HFF-Myc (cell line): ENCODE data around the gene AFDN.

ENCODE experiments used
- DNase-seq: peaks from one replicate; pipeline ENCODE4 v3.0.0-alpha.2; 2011; ENCODE audit warnings: low read depth; ENCODE audit errors: extremely low read depth
- H3K4me3 ChIP-seq: replicated peaks from 2 replicates; pipeline ENCODE4 v1.5.1; 2011; ENCODE audit warnings: low read depth, mild to moderate bottlenecking, control low read depth, low read length
- TF ChIP-seq, protein P1 (sequence below): IDR thresholded peaks from 2 replicates; pipeline ENCODE4 v1.5.1; 2012; ENCODE audit warnings: mild to moderate bottlenecking, low read depth, low read length, control low read depth; ENCODE audit errors: missing control alignments

The AFDN gene

DNA sequence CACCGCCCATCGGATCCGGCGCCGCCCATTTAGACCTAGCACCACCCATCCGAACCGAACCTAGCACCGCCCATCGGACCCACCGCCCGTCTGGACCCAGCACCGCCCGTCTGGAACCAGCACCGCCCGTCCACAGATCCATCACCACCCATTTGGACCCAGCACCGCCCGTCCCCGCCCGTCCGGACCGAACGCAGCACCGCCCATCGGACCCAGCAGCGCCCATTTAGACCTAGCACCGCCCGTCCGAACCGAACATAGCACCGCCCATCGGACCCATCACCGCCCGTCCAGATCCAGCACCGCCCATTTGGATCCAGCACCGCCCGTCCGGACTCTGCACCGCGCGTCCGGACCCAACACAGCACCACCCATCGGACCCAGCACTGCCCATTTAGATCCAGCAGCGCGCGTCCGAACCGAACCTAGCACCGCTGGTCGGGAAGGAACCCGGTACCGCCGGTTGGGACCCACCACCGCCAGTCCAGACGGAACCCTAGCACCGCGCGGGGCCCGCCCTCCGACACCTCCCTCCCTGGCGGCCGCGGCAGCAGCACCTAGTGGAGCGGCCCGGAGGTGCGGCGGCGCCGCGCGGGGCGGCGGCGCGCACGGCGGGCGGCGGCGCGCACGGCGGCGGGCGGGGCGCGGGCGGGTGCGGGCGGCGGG lies 348 bp upstream of the AFDN start:
- H3K4me3 ChIP-seq: peak overlapping the region; percentile 69
- DNase-seq: no peak
- TF ChIP-seq, protein P1, sequence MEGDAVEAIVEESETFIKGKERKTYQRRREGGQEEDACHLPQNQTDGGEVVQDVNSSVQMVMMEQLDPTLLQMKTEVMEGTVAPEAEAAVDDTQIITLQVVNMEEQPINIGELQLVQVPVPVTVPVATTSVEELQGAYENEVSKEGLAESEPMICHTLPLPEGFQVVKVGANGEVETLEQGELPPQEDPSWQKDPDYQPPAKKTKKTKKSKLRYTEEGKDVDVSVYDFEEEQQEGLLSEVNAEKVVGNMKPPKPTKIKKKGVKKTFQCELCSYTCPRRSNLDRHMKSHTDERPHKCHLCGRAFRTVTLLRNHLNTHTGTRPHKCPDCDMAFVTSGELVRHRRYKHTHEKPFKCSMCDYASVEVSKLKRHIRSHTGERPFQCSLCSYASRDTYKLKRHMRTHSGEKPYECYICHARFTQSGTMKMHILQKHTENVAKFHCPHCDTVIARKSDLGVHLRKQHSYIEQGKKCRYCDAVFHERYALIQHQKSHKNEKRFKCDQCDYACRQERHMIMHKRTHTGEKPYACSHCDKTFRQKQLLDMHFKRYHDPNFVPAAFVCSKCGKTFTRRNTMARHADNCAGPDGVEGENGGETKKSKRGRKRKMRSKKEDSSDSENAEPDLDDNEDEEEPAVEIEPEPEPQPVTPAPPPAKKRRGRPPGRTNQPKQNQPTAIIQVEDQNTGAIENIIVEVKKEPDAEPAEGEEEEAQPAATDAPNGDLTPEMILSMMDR: no peak

DNA sequence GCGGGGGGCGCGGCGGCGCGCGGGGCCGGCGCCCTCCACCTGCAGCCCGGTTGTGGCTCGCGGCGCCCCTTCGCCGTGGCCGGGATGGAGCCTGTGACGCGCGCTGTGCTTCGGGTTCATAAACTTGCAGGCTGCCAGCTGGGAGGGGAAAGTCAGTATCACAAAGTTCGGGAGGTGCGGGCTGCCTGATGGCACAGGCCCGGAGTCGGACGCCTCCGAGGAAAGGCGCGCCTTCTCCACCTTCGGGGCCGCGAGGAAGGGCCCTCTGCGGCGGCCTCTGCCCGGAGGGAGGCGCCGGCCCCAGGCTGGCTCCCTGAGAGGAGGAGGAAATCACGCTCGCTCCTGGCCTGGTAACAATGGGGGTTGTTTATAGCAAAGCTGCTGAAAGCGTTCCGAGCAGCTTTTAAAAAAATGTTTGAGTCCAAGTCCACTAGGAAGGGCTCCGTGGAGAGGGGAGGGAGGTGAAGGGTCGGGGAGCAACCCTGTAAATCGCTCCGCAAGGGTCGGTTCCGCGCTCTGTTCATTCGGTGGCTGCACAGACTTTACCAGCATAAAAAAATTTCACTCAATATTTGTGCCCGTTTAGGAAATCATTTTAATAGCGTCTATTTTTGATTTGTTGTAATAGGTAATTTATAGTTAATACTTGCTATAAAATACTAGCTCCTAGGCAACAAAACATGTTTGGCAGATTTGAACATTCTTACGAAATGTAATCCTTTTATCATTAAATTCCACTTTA lies 1.0 kb downstream of the AFDN start:
- TF ChIP-seq, protein P1: no peak
- DNase-seq: no peak

DNA sequence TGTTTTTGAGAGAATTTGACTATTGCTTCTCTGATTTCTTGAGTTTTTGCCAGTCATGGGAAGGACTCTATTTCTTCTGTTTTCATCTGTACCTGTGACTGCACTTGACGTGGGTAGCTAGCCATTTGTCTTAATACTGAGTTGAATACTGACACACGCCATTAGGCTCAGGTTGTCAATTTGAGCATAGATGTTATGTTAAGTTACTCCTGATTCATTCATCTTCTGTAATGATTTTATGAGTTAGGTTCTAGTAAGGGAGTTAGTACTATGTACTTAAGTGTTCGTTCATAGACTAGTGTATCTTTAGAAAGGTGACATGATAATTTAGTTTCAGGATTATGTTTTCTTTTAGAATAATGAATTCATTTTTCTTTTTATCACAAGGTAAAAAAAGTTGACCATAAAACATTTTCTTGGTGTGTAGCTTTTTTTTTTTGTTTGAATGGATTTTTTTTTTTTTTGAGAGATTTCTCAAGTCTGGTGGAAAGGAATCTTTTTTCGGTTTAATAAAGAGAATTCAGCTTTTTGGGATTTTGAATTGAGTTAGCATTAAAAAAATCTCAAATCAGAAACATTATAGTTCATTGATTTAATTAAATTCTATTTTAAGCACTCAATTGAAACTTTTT lies 1.7 kb downstream of the AFDN start:
- no peak for DNase-seq
- TF ChIP-seq, protein P1: no peak
- peak overlapping the region; percentile 60 for H3K4me3 ChIP-seq

More for the DNA sequence above, 1.0 kb downstream of the AFDN start:
- H3K4me3 ChIP-seq: peak overlapping the region; percentile 60

DNA sequence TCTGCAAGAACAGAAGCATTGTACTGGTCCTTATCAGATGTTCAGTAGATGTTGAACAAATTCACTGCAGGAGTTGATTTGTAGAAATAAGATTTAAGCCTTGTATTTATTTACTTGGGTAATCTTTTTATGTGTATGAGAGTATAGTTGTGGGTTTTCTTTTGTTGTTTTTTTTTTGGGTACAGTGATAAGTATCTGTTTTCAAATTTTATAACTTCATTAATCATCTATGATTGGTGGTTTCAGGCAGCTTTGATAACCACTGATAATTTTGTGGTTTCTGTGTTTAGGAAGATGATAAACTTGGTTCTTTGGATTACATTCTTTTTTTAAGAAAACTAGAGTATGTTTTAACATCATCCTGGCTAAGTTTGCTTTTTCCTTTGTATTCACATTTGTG lies 2.8 kb downstream of the AFDN start:
- no peak for DNase-seq
- H3K4me3 ChIP-seq: no peak overlapping the region
- TF ChIP-seq, protein P1: no peak

DNA sequence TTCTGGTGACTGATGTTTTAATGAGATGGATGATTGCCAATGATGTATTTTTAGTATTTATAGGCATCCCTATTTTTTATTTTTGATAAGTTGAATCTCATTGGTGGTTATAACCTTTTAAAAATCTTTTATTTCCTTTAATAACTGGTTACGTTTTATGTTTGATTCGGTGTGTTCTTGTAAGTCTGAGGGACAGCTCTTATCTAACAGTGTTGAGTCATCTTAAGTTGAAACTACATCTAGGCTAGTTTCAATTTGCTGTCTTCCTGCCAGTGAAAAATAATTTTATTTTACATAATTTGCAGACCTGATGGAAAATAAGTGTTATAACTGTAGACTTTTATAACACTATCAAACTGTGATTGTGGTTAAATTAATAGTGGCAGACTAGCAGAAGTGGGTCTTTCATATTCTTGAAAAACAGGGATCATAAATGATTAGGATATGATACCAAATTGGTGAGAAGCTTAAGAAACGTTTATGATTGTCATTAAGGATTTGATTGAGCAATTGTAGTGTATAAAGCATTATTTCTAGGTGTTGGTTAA lies 4.6 kb downstream of the AFDN start:
- no peak overlapping the region for H3K4me3 ChIP-seq
- TF ChIP-seq, protein P1: no peak
- DNase-seq: no peak

DNA sequence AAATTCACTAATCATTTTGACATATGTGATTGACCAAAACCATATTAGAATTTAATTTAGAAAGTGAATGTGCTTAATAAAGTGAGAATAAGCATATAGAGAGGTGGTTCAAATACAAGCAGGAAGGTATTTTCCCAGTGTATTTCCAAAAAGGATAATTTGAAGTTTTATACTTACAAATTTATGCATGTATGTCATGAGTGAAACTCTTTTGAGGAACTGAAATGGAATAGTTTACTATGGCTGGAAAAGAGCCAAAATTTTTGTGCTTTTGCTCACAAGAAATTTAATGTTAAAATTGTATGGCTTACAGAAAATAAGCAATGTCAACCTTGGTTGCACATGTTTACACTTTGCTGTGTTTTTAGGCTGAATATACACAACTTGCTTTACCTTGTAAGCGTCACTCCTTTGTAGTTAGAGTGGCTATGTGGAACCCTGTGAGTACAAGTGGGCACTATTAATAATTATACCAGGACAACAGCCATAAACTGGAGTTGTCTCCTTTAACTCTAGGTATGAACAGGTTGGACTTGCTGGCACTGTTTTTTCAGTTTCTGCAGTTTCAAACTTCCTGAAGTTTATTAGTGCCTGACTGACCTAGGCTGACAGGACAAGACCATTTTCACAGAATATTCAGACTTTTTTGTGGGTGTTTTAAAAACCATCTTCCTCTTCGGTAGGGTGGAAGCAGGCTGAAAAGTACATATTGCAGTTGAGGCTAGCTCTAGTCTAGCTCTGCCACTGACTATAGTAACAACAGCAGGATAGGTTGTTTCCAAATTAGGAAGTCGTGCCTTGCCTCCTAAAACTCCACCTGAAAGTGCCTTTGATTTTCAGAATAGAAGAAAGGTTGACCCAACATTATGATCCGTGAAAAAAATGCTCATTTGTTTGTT lies 6.0 kb downstream of the AFDN start:
- no peak for DNase-seq
- H3K4me3 ChIP-seq: no peak overlapping the region
- TF ChIP-seq, protein P1: no peak
